Stomach (tissue), 4 donors: Measurements from ENCODE around the gene RBPJ.

Experiments used
- EP300 ChIP-seq: sonication (generic); formaldehyde crosslinking; IDR thresholded peaks from one replicate; pipeline ENCODE4 v1.6.1; 2017; ENCODE audit warnings: antibody characterized with exemption
- POLR2A ChIP-seq, 4 donors: fragments of 450-650 bp; IDR thresholded peaks; one replicate each; pipeline ENCODE4 v1.6.1; 2016; ENCODE audit warnings: antibody characterized with exemption in 4 of 4, control low read depth in 2 of 4, mild to moderate bottlenecking in 1 of 4, moderate library complexity in 1 of 4
- POLR2AphosphoS5 ChIP-seq, 3 donors: sonication (generic); formaldehyde crosslinking; IDR thresholded peaks; one replicate each; pipeline ENCODE4 v1.6.1; 2016; ENCODE audit warnings: antibody characterized with exemption in 3 of 3
- TF ChIP-seq, protein P1 (sequence below), 7 experiments: fragments of 450-650 bp in 4 of 7; fragments of 200-600 bp in 3 of 7; sonication (generic) in 3 of 7; IDR thresholded peaks; one replicate each; pipeline ENCODE4 v1.5.1; 2016 to 2019; ENCODE audit warnings: antibody characterized with exemption in 7 of 7, control low read depth in 2 of 7, mild to moderate bottlenecking in 1 of 7

GRCh38 chr4:26369132-26369531 is 48.3 kb downstream of the RBPJ start:
- TF ChIP-seq, protein P1, sequence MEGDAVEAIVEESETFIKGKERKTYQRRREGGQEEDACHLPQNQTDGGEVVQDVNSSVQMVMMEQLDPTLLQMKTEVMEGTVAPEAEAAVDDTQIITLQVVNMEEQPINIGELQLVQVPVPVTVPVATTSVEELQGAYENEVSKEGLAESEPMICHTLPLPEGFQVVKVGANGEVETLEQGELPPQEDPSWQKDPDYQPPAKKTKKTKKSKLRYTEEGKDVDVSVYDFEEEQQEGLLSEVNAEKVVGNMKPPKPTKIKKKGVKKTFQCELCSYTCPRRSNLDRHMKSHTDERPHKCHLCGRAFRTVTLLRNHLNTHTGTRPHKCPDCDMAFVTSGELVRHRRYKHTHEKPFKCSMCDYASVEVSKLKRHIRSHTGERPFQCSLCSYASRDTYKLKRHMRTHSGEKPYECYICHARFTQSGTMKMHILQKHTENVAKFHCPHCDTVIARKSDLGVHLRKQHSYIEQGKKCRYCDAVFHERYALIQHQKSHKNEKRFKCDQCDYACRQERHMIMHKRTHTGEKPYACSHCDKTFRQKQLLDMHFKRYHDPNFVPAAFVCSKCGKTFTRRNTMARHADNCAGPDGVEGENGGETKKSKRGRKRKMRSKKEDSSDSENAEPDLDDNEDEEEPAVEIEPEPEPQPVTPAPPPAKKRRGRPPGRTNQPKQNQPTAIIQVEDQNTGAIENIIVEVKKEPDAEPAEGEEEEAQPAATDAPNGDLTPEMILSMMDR (IDR thresholded peaks at IDR 0.05) = no peak
- TF ChIP-seq POLR2A (IDR thresholded peaks at IDR 0.05) (no peak), EP300 (no peak), POLR2AphosphoS5 (IDR thresholded peaks at IDR 0.05) (no peak)
